ENCODE data around the gene OR5F1. TPM values are rescaled to one million over a fixed set of nuclear protein-coding genes. Genes with fewer than 3 reads are reported as not detected.

Gene OR5F1
- total RNA-seq, 3 donors from 2014 or later, result not detected

DNA sequence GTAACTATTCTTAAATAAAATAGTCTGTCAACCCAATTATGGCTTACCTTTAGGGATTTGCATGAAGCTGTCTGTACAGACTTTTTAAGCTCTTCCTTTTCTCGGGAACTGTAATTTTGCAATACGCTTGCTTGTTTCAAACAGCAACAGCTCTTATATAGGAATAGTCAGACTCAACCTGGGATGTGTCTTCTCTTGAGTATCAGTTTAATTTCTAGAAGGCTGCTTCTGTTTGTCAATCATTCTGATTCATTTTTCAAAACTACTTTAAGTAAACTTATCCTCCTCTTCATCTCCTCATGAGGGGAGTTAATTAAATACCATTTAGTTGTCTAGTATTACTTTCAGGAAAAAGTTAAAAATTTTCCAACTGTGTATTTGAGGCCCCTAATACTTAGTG lies 24.6 kb downstream of the OR5F1 start, which contains the start of gene OR10AG1:
Gene OR10AG1, minus strand, starts transcription at position 101 of the 400 bp plus-strand sequence. Its CDS starts 38 bp downstream, at position 63.
- H3K36me3 ChIP-seq, result no peaks in the 10 kb centered on the region
- intact Hi-C loops (cut with DNase I; ENCODE audit: low total_unique reads), result no loop called here
- H3K4me3 ChIP-seq, result no peak within 1 kb of the TSS
- H3K9me3 ChIP-seq, result no peaks in the 10 kb centered on the region
- no peaks in the 10 kb centered on the region for H3K27me3 ChIP-seq
- H3K4me1 ChIP-seq, result no peaks in the 10 kb centered on the region
- no peak for DNase-seq (ENCODE audit: low spot score in 2 of 2)
- TF ChIP-seq, protein P1, sequence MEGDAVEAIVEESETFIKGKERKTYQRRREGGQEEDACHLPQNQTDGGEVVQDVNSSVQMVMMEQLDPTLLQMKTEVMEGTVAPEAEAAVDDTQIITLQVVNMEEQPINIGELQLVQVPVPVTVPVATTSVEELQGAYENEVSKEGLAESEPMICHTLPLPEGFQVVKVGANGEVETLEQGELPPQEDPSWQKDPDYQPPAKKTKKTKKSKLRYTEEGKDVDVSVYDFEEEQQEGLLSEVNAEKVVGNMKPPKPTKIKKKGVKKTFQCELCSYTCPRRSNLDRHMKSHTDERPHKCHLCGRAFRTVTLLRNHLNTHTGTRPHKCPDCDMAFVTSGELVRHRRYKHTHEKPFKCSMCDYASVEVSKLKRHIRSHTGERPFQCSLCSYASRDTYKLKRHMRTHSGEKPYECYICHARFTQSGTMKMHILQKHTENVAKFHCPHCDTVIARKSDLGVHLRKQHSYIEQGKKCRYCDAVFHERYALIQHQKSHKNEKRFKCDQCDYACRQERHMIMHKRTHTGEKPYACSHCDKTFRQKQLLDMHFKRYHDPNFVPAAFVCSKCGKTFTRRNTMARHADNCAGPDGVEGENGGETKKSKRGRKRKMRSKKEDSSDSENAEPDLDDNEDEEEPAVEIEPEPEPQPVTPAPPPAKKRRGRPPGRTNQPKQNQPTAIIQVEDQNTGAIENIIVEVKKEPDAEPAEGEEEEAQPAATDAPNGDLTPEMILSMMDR (IDR thresholded peaks at IDR 0.05), result no peak
- TF ChIP-seq POLR2A (IDR thresholded peaks at IDR 0.05), result no peak
- no peak for TF ChIP-seq POLR2AphosphoS5 (IDR thresholded peaks at IDR 0.05)
- H3K27ac ChIP-seq, result no peak within 1 kb of the TSS

GRCh38 chr11:55967914-55968313 lies 26.5 kb downstream of the OR5F1 start:
- DNase-seq (ENCODE audit: low spot score in 2 of 2), result no peak
- intact Hi-C loops (cut with DNase I; ENCODE audit: low total_unique reads), result no loop called here
- no peaks in the 10 kb centered on the region for H3K9me3 ChIP-seq
- no peak overlapping the region for H3K27ac ChIP-seq
- no peaks in the 10 kb centered on the region for H3K36me3 ChIP-seq
- no peaks in the 10 kb centered on the region for H3K27me3 ChIP-seq
- H3K4me3 ChIP-seq, result no peak overlapping the region
- no peak for TF ChIP-seq POLR2AphosphoS5 (IDR thresholded peaks at IDR 0.05)
- TF ChIP-seq POLR2A (IDR thresholded peaks at IDR 0.05), result no peak
- TF ChIP-seq, protein P1 (IDR thresholded peaks at IDR 0.05), result no peak
- no peaks in the 10 kb centered on the region for H3K4me1 ChIP-seq

DNA sequence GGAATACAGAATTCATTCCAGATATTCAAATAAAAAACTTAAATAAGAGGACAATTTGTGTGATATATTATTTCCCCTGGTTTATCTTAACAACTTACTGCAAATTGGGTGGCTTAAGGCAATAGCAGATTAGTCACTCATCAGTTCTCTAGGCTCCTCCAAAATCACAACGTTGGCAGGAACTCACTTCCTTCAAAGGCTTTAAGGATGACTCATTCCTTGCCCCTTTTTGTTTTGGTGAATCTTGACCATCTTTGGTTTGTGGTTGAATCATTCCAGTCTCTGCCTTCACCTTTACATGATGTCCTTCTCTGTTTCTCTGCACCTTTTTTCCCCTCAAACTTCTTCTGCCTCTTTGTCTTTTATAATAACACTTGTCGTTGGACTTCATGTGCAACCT lies 28.0 kb downstream of the OR5F1 start:
- DNase-seq (ENCODE audit: low spot score in 2 of 2), result no peak
- intact Hi-C loops (cut with DNase I; ENCODE audit: low total_unique reads), result no loop called here
- TF ChIP-seq POLR2A (IDR thresholded peaks at IDR 0.05) (no peak), POLR2AphosphoS5 (IDR thresholded peaks at IDR 0.05) (no peak)
- TF ChIP-seq, protein P1 (IDR thresholded peaks at IDR 0.05), result no peak

GRCh38 chr11:55956521-55956920 lies 37.9 kb downstream of the OR5F1 start:
- Histone ChIP-seq H3K4me1 (no peaks in the 10 kb centered on the region), H3K27me3 (no peaks in the 10 kb centered on the region), H3K4me3 (no peak overlapping the region), H3K36me3 (peaks cover 3% of the 10 kb centered on the region), H3K9me3 (no peaks in the 10 kb centered on the region), H3K27ac (no peak overlapping the region)
- TF ChIP-seq, protein P1 (IDR thresholded peaks at IDR 0.05), result no peak
- TF ChIP-seq POLR2AphosphoS5 (IDR thresholded peaks at IDR 0.05) (no peak), POLR2A (IDR thresholded peaks at IDR 0.05) (no peak)
- intact Hi-C loops (cut with DNase I; ENCODE audit: low total_unique reads), result no loop called here
- DNase-seq (ENCODE audit: low spot score in 2 of 2), result no peak

More for the DNA sequence above, 28.0 kb downstream of the OR5F1 start:
- H3K27me3 ChIP-seq, result no peaks in the 10 kb centered on the region
- no peaks in the 10 kb centered on the region for H3K9me3 ChIP-seq
- no peaks in the 10 kb centered on the region for H3K36me3 ChIP-seq
- no peak overlapping the region for H3K4me3 ChIP-seq
- H3K4me1 ChIP-seq, result no peaks in the 10 kb centered on the region
- H3K27ac ChIP-seq, result no peak overlapping the region

DNA sequence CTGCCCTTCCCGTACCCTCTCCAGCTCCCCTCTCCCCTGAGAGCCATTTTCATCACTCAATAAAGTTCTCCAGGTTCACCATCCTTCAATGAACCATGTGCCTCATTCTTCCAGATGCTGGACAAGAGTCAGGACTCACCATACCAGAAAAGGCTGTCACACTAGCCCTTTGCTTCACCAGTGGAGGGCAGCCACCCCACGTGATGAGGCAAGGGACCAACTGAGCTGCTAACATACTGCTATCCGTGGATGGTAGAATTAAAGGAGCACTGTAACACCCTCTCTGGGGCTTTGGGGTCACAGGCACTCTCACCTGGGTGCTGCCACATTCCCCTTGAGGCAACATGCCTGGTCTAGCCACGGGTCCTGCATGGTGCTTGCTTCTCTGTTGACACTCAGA lies 45.1 kb downstream of the OR5F1 start:
- no peaks in the 10 kb centered on the region for H3K27me3 ChIP-seq
- H3K4me1 ChIP-seq, result no peaks in the 10 kb centered on the region
- intact Hi-C loops (cut with DNase I; ENCODE audit: low total_unique reads), result no loop called here
- H3K4me3 ChIP-seq, result no peak overlapping the region
- TF ChIP-seq POLR2AphosphoS5 (IDR thresholded peaks at IDR 0.05), result no peak
- TF ChIP-seq POLR2A (IDR thresholded peaks at IDR 0.05), result no peak
- TF ChIP-seq, protein P1 (IDR thresholded peaks at IDR 0.05), result no peak
- no peaks in the 10 kb centered on the region for H3K9me3 ChIP-seq
- H3K27ac ChIP-seq, result no peak overlapping the region
- no peak for DNase-seq (ENCODE audit: low spot score in 2 of 2)
- H3K36me3 ChIP-seq, result peaks cover 3% of the 10 kb centered on the region

Other genes starting within 250 kb of the OR5F1 start
- gene OR5D13, start 221.2 kb downstream of the OR5F1 start, total RNA-seq, result not detected
- not detected for gene OR5D14, start 199.1 kb downstream of the OR5F1 start, total RNA-seq
- gene OR5L1, start 183.3 kb downstream of the OR5F1 start, total RNA-seq, result not detected
- gene OR5D18, start 175.0 kb downstream of the OR5F1 start, total RNA-seq, result not detected
- not detected for gene OR5L2, start 167.4 kb downstream of the OR5F1 start, total RNA-seq
- gene OR5D16, start 155.9 kb downstream of the OR5F1 start, total RNA-seq, result not detected
- gene TRIM51, start 111.3 kb downstream of the OR5F1 start, total RNA-seq, result not detected
- gene OR5W2, start 80.0 kb downstream of the OR5F1 start, total RNA-seq, result not detected
- not detected for gene OR5I1, start 58.2 kb downstream of the OR5F1 start, total RNA-seq
- not detected for gene OR10AG1, start 24.7 kb downstream of the OR5F1 start, total RNA-seq
- gene OR5AS1, start 33.0 kb upstream of the OR5F1 start, total RNA-seq, result not detected
- gene OR8I2, start 98.7 kb upstream of the OR5F1 start, total RNA-seq, result not detected
- gene OR8H2, start 109.1 kb upstream of the OR5F1 start, total RNA-seq, result not detected
- gene OR8H3, start 127.7 kb upstream of the OR5F1 start, total RNA-seq, result not detected
- gene OR8J3, start 145.6 kb upstream of the OR5F1 start, total RNA-seq, result not detected
- gene OR8K5, start 165.7 kb upstream of the OR5F1 start, total RNA-seq, result not detected
- gene OR5J2, start 182.0 kb upstream of the OR5F1 start, total RNA-seq, result not detected
- gene OR5T2, start 239.6 kb upstream of the OR5F1 start, total RNA-seq, result not detected